Chondrocyte (in vitro differentiated cells): ENCODE measurements around the gene LRRC4C. TPM values are rescaled to one million over a fixed set of nuclear protein-coding genes. Genes with fewer than 3 reads are reported as not detected.

Experiments used
- DNase-seq: peaks from one replicate; pipeline ENCODE4 v3.0.0; 2021; ENCODE audit warnings: mixed read lengths, low spot score
- H3K27ac Mint-ChIP-seq: one replicate; pipeline ENCODE4 v1.8.0; 2021; ENCODE audit warnings: mild to moderate bottlenecking, moderate library complexity, mixed read lengths; ENCODE audit not compliant: unreplicated experiment
- H3K27me3 Mint-ChIP-seq: 2 replicates; pipeline ENCODE4 v1.8.0; 2021; ENCODE audit warnings: low read depth, mixed read lengths
- H3K36me3 Mint-ChIP-seq: 2 replicates; pipeline ENCODE4 v1.8.0; 2021; ENCODE audit warnings: low read depth, mixed read lengths
- H3K4me1 Mint-ChIP-seq: 2 replicates; pipeline ENCODE4 v1.8.0; 2021; ENCODE audit warnings: low read depth, mild to moderate bottlenecking, mixed read lengths
- H3K4me3 Mint-ChIP-seq: one replicate; pipeline ENCODE4 v1.8.0; 2021; ENCODE audit warnings: mild to moderate bottlenecking, moderate library complexity, mixed read lengths; ENCODE audit not compliant: unreplicated experiment
- H3K9me3 Mint-ChIP-seq: 2 replicates; pipeline ENCODE4 v1.8.0; 2021; ENCODE audit warnings: low read depth, mixed read lengths
- total RNA-seq: library from RNA; stranded (reverse); gene quantifications from 3 replicates; pipeline ENCODE4 v1.2.1, GENCODE V29; 2021
- TF ChIP-seq, protein P1 (sequence below): fragments of 200-600 bp; sonication (generic); IDR thresholded peaks from 2 replicates; pipeline ENCODE4 v1.5.0; 2021; ENCODE audit warnings: antibody characterized with exemption, mild to moderate bottlenecking, moderate library complexity

LRRC4C gene
- total RNA-seq, 1 donor from 2014 or later, result 0.72 TPM

DNA sequence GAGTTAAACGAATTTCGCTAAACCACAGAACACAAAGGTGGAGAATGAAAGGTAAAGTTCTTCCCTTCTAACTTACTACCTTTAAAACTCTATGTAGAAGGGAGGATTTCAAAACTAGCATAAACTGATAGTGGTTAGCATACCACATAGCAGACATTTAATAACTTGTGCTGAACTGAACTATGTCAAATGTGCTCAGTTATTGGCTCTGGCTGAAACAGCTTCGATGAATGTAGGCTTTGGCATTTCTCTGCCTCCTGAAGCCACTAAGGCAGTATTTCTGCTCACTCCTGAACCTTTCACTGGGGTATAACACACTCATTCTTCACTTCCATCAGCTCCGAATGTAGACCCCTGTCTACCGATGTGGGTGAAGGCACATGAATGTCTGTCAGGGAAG is 1188.1 kb downstream of the LRRC4C start:
- H3K27me3 Mint-ChIP-seq, result peaks cover 9% of the 10 kb centered on the region
- TF ChIP-seq, protein P1, sequence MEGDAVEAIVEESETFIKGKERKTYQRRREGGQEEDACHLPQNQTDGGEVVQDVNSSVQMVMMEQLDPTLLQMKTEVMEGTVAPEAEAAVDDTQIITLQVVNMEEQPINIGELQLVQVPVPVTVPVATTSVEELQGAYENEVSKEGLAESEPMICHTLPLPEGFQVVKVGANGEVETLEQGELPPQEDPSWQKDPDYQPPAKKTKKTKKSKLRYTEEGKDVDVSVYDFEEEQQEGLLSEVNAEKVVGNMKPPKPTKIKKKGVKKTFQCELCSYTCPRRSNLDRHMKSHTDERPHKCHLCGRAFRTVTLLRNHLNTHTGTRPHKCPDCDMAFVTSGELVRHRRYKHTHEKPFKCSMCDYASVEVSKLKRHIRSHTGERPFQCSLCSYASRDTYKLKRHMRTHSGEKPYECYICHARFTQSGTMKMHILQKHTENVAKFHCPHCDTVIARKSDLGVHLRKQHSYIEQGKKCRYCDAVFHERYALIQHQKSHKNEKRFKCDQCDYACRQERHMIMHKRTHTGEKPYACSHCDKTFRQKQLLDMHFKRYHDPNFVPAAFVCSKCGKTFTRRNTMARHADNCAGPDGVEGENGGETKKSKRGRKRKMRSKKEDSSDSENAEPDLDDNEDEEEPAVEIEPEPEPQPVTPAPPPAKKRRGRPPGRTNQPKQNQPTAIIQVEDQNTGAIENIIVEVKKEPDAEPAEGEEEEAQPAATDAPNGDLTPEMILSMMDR, result no peak
- no peak for DNase-seq
- no peaks in the 10 kb centered on the region for H3K36me3 Mint-ChIP-seq
- peaks cover 13% of the 10 kb centered on the region for H3K4me1 Mint-ChIP-seq
- no peak overlapping the region for H3K27ac Mint-ChIP-seq
- no peak overlapping the region for H3K4me3 Mint-ChIP-seq
- no peaks in the 10 kb centered on the region for H3K9me3 Mint-ChIP-seq

GRCh38 chr11:40269865-40270264 is 1189.6 kb downstream of the LRRC4C start:
- DNase-seq, result no peak
- Mint-ChIP-seq H3K27ac (no peak overlapping the region), H3K4me1 (peaks cover 13% of the 10 kb centered on the region), H3K36me3 (no peaks in the 10 kb centered on the region), H3K4me3 (no peak overlapping the region), H3K9me3 (no peaks in the 10 kb centered on the region), H3K27me3 (peaks cover 11% of the 10 kb centered on the region)
- TF ChIP-seq, protein P1, result no peak

DNA sequence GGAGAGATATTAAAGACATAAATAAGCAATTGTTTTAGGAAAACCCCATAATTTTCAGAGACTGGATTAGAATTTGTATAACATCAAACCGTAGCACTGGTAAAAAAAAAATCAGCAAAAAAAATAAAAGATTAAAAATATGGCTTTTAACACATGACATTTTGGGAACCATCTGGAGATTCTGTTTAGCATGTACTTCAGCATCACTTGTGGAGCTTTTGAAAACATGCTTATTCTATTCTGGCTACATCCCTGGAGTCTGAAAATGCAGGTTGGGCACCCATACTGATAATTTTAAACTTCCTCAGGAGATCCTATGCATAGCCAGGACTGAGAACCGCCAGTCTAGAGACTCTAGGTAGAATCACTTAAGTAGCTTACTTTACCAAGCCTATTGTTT is 1190.9 kb downstream of the LRRC4C start:
- Mint-ChIP-seq H3K36me3 (no peaks in the 10 kb centered on the region), H3K9me3 (no peaks in the 10 kb centered on the region), H3K4me3 (no peak overlapping the region), H3K27ac (no peak overlapping the region), H3K4me1 (peaks cover 3% of the 10 kb centered on the region), H3K27me3 (peaks cover 11% of the 10 kb centered on the region)
- TF ChIP-seq, protein P1, result no peak
- DNase-seq, result no peak

DNA sequence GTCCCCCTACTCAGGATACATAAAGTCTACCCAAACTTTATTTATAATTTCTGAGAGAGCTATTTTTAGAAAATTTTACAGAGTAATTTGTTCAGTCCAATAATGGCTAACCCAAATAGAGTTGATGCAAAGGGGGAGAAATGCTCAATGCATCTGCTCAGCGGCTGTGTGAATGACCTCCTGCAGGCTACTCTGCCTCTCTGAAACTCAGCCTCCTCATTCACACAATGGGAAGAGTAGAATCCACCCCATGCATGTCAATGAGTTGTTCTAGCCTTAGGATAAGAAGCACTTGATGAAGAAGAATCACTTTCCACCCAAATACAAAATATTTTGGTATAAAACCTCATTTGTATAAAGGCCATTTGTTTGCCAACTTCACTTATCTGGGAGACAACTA is 1204.0 kb downstream of the LRRC4C start:
- Mint-ChIP-seq H3K27ac (no peak overlapping the region), H3K4me1 (no peaks in the 10 kb centered on the region), H3K27me3 (peaks cover 5% of the 10 kb centered on the region), H3K36me3 (no peaks in the 10 kb centered on the region), H3K9me3 (peaks cover 3% of the 10 kb centered on the region), H3K4me3 (no peak overlapping the region)
- TF ChIP-seq, protein P1, result no peak
- DNase-seq, result no peak

DNA sequence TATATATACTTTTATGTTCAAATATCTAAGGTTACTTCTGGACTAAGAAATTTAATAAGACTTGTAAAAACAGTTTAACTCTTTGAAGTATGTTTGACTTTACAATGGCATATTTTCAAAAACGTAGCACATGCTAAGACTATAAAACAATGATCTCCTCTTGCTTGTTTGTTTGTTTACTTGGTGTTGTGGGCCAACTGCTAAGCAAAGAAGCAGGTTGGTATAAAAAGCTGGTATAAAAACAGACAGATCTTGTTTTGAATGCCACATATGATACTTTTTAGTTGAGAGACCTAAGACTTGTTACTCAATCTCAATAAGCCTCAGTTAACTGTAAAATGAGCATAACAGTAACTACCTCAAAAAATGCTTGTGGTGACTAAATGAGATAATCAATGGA is 1206.3 kb downstream of the LRRC4C start:
- DNase-seq, result no peak
- no peaks in the 10 kb centered on the region for H3K36me3 Mint-ChIP-seq
- peaks cover 10% of the 10 kb centered on the region for H3K27me3 Mint-ChIP-seq
- H3K9me3 Mint-ChIP-seq, result peaks cover 3% of the 10 kb centered on the region
- no peaks in the 10 kb centered on the region for H3K4me1 Mint-ChIP-seq
- no peak overlapping the region for H3K27ac Mint-ChIP-seq
- TF ChIP-seq, protein P1, result no peak
- H3K4me3 Mint-ChIP-seq, result no peak overlapping the region
